Left renal pelvis (tissue), 4 donors: ENCODE data around the gene ANKS6. TPM values are rescaled to one million over a fixed set of nuclear protein-coding genes. Genes with fewer than 3 reads are reported as not detected.

ENCODE experiments used
- DNase-seq, 4 donors: peaks; one replicate each; pipeline ENCODE4 v3.0.0-alpha.2; 2013; ENCODE audit warnings: low read depth in 4 of 4, low spot score in 3 of 4
- polyA plus RNA-seq, 4 donors: library from polyadenylated mRNA; unstranded; fragments of 120-200 nt; gene quantifications; one replicate each; pipeline ENCODE4 v1.2.1, GENCODE V29; 2013; ENCODE audit not compliant: insufficient read length in 4 of 4

ANKS6 gene
- polyA plus RNA-seq, 4 donors: 18.5 to 30.1 (median 23.2) TPM

DNA sequence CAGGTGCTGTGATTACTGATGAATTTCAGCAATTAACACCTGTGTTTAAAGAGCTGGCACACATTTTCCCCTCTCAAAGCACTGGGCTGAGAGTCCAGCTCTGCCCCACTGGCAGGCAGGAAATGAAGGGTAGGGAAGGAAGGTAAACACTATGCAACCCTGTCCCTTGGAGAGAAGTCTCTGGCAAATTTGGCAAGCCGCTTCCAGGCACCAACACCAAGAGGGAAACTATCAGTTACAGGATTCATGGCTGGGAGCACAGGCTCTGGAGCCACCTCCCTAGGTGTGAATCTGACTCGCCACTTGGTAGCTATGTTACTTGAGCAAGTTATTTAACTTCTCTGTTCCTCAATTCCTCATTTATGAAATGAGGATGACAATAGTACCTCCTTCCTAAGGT, 3.3 kb downstream of the ANKS6 start:
- DNase-seq: no peak

GRCh38 chr9:98791608-98792490, 4.5 kb downstream of the ANKS6 start:
- no peak for DNase-seq

GRCh38 chr9:98790842-98791607, 5.3 kb downstream of the ANKS6 start:
- peak in 3 of 4 donors; percentile 69 to 79 (median 76) for DNase-seq

GRCh38 chr9:98790134-98790841, 6.1 kb downstream of the ANKS6 start:
- no peak for DNase-seq

DNA sequence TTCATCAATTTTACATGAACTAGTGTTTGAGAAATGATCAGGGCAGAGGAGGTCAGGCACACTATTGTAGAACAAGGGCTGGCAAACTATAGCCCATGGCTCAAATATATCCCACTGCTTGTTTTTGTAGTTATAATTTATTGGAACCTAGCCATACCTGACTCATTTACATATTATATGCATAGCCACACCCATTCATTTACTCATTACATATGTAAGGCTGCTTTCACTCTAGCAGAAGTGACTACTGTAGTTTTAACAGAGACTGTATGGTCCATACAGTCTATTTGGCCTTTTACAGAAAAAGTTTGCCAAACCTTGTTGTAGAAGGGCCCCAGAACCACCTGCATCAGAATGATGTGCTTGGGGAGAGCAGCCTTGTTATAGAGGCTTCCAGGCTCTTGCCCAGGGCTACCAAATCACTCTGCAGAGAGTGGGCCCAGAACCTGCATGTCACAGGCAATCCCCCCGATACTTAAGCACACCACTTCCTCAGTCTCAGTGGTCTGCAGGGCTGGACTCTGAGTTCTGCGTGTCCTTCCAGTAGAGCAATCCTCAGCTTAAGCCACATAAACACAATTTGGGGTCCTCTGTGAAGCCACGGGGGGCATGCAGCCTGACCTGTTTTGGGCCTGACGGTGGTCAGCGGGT, 6.7 kb downstream of the ANKS6 start:
- DNase-seq: no peak

DNA sequence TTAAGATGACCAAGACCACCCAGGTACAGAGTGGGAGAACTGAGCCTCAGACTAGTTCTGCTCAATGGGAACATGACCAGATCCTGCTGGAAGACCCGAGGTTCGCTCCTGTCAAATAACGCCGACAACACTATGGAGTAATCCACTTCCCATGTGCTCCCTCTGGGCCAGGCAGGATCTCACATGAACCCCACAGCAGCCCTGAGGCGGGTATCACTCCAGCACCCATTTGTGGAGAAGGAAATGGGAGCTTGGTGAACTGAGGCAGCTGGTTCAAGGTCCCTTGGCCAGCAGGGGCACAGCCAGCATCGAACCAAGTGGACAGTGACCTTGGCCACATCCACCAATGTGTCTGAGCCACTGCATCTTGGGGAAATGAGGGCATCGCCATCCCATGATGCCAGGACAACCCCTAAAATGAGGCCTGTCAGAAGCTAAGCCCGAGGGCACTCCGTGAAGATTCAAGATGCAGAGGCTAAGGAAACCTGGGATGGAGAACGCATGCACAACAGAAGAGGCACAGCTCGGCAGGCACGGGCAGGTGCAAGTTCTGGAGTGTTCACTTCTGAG, 8.5 kb downstream of the ANKS6 start:
- DNase-seq: no peak

DNA sequence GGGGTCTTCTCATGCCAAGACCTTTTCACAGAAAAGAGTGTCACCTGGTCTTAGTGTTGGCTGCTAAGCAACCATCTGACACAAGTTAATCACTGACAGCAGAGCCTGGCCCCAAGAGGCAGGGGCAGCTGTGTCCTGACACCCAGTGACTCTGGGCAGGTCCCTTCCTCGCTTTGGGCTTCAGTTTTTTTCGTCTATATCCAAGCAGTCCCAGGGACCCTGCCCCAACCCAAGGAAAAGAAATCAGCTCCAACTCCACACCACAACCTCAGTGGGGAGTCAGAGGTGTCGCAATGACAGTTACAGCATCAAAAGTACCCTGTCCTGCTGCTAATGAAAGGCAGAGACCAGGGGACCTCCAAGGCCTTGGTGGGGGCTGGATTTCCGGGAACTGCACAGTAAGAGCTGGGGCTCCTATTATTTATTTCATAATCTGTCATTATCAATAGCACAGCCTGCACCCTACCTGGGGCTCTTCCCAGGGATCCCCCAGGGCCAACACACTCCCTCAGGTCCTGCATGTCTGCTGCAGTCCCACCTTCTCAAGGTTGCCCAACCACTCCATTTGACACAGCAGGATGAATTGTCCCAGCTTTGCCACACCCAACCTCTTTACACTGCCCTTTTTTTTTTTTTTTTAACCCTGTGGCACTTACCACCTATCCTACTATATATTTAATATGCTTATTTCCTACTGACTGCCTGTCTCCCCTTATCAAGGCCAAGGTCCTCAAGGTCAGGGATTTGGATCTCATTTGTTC, 9.4 kb downstream of the ANKS6 start:
- no peak for DNase-seq

GRCh38 chr9:98784831-98785806, 11.2 kb downstream of the ANKS6 start:
- no peak for DNase-seq

DNA sequence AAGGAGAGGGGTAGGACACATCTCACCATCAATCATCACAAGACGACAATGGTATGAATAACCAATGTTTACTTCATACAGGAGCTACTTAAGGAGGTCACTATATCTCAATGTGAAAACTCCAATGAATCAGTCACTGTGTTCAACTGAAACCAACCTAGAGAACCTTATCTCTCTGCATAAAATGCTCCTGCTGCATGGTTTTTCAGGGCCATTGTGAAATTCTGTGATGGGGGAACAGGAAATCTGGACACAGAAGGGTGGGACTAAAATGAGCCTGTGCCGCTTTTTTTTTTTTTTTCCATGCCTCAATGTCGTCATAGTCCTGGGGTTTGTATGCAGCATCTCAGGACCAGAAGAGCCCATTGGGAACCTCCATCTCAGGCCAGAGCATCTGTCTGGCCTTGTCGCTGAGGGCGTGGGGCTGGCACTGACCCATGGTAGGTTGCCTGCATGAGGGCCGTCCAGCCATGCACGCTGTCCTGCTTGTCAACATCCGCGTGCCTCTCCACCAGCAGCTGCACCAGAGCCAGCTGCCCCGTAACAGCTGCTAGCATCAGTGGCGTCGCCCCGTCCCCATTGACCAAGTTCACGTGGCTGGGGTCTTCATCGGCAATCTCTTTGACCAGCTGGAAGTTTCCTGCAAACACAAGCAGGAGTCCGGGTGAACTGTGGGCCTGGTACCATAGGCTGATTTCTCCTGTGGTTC, 12.7 kb downstream of the ANKS6 start:
- no peak for DNase-seq

- no peak for DNase-seq
Observed at GRCh38 chr9:98781588-98782383, 14.6 kb downstream of the ANKS6 start.

GRCh38 chr9:98780059-98780749, 16.2 kb downstream of the ANKS6 start:
- no peak for DNase-seq

- no peak for DNase-seq
Observed at GRCh38 chr9:98778711-98779530, 17.4 kb downstream of the ANKS6 start.

GRCh38 chr9:98778251-98778650, 18.1 kb downstream of the ANKS6 start:
- DNase-seq: no peak

DNA sequence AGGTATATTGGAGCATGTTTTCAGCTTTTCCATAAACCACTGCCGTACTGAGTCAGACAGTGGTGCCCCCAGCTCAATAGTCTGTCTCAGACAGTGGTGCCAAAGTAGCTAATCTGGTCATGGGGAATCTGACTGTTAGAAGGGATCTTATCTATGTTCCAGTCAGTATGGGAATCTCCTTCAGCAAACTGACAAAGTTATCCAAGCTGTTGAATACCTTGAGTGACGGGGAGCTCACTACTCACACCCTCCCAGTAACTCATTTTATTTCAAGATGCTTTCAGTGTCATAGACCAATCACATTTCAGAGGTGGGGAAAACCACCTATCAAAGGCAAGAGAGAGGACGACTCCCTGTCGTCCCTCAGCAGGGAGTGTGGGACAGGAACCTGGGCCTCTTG, 18.7 kb downstream of the ANKS6 start:
- no peak for DNase-seq

GRCh38 chr9:98775831-98776441, 20.4 kb downstream of the ANKS6 start:
- DNase-seq: peak in 1 of 4 donors; percentile 38
